NCI-H524 (cell line): Measurements from ENCODE around the gene SULT6B1.
"Not testable (repeated sequence)": the region's sequence is repeated elsewhere in the genome, so short reads cannot be mapped to it uniquely, and the experiment has no call there.

ENCODE experiments used
- DNase-seq, 2 experiments: peaks; one replicate each; lab custom pipeline; 2025; lab: John Stamatoyannopoulos, UW

SULT6B1 gene, protein sequence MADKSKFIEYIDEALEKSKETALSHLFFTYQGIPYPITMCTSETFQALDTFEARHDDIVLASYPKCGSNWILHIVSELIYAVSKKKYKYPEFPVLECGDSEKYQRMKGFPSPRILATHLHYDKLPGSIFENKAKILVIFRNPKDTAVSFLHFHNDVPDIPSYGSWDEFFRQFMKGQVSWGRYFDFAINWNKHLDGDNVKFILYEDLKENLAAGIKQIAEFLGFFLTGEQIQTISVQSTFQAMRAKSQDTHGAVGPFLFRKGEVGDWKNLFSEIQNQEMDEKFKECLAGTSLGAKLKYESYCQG

DNA sequence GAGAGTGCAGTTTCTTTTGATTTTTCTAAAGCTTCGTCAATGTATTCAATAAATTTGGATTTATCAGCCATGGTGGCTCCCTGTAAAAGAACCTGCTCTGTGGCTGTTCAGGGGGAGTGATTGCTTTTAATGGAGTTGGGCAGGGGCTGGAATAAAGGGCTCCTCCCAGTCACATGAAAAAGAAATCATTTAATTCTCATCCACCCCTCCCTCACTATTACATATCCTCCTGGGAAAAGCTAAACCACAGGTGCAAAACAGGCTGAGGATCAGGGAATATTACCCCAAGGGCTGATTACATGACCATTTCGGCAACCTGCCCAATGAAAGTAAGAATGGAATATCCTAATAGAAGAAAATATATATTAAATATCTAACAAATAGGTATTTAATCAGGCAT, at the start of gene SULT6B1:
SULT6B1 (minus strand) TSS at position 101 of the 400 bp plus-strand sequence; CDS start at position 71, 30 bp downstream.
- DNase-seq: no peak

DNA sequence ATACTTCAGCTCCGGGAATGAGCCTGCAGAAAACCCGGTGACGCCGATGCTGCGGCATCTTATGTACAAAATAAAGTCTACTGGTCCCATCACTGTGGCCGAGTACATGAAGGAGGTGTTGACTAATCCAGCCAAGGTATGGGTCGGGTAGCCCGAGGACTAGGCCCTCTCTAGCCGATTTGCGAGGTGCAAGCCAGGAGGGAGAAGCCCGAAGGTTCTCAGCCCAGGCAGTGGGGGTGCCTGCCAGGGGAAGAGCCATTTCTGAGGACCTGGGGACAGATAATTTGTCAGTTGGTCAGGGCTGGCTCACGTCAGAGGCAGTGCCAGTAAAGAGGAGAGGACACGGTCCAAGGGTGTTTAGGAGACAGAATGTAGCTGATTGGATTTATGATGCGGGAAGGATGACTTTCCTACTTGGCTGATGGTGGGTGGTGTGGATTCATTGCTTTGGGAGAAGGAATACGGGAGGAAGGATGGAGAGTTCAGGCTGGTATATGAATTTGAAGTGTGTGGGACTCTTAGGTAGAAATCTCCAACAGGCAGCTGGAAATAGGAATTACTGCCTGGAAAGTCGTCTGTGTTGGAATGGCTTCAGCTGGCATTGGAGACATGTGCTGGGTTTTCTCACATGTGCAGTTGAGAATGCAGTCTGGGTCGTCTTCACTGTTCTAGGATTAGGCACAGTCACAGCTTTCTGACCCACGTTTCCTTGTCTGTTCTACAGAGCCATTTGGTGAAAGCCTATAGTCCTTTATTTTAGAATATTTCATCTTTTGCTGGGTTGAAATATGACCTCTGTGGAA, 43.9 kb upstream of the SULT6B1 start:
- DNase-seq: no peak

DNA sequence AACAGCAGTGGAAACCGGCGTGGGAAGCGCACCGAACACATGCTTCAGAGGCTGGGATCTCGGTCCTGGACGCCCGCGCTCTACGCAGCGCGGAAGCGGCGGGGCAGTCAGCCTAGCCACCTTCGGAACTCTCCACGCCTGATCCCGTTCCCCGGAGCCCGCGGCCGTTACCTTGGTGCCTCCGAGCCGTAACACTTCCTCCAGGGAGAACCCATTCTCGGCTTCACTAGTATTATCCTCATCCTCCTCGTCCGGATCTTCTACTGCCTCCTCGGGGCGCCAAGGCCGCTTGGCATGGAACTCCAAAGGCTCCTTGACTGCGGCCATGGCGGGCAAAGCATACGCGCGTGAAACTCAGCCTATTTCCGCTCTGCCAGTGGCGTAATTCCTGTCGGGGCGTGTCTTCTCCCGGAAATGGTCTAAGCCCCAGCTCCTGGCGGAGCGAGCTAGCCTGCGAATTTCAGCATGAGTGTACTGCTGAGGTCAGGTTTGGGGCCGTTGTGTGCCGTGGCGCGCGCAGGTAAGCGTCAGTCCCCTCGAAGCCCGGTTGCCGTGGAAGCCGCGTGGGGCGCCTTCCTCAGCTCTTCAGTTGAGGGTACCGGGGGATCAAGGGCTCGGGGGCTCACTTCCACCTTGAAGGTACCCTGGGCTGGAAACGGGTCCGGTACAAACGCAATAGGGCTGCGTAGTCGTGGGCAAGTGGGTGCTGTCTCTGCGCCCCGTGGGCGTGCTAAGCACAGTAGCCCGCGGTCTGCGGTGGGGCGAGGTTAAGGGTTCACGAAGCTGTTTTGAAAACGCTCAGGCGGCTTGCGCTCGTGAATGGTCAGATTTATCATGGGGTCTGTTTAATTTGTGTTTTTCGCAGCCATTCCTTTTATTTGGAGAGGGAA, 43.0 kb upstream of the SULT6B1 start, which contains the start of the genes CEBPZ and NDUFAF7:
CEBPZ (minus strand) TSS at position 356 of the 890 bp plus-strand sequence; CDS start at position 327, 29 bp downstream.
NDUFAF7 (plus strand) TSS at position 418 of the 890 bp plus-strand sequence; CDS start at position 466, 48 bp downstream.
- DNase-seq: peak; percentile 71 to 88

DNA sequence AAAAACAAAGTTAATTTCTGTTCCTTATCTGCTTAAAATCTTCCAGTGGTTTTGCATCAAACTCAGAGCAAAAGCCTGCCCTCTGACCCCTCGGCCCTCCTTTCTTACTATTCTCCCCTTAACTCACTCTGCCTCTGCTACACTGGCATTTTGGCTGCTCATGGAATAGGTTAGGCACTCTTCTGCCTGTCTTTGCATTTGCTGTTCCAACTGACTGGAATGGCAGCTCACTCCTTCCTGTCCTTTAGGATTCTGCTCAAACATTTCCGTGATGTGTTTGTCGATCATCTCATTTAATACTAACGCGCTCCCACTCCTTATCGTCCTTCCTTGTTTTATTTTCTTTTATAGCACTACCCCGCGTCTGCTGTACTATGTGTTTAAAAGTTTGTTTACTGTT, 42.1 kb upstream of the SULT6B1 start:
- peak in 1 of 2 experiments; percentile 21 for DNase-seq

DNA sequence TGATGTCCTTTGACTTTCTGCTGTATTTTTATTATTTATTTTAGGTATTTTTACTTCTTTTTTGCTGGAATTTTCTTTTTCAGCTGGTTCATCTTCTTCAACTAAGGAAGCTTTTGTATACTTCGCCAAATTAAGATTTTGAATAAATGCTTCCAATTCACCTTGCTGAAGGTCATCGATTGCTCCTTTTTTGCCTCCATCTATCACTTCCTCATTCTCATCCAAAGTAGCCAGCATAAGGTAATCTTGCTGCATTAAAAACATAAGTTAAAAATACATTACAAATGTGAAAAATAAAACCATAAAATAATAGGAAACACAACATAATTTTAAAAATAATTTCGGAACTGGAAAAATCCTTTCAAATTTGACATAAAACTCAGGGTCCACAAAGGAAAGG, 40.3 kb upstream of the SULT6B1 start:
- DNase-seq: no peak

DNA sequence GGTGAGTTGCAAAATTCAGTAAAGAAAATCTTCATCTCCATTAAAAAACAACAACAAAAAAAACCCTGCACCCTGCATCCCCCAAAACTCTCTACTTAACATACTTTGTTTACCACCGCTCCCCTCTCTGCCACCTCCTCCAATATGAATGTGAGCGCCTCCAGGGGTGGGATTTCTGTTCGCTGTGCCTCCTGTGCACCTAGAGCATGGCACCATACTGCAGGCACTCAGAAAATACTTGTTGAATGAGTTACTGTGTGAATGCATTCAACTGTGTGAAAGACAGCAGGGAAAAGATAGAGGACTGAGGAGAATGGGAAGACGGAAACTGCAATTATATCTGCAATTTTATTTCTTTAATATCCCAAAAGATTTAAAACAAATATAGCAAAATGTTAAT, 38.4 kb upstream of the SULT6B1 start:
- peak in 1 of 2 experiments; percentile 14 for DNase-seq

DNA sequence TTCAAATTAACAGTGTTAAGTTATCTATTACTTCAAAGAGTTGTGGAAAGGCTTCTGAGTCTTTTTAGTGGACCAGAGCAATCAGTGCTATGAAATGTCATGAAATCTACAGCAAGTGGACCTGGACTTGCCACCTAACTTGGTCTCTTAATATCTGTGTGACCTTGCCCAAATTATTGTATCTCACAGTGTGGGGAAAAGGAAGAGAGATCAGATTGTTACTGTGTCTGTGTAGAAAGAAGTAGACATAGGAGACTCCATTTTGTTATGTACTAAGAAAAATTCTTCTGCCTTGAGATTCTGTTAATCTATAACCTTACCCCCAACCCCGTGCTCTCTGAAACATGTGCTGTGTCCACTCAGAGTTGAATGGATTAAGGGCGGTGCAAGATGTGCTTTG, 36.7 kb upstream of the SULT6B1 start:
- not testable (repeated sequence) for DNase-seq

DNA sequence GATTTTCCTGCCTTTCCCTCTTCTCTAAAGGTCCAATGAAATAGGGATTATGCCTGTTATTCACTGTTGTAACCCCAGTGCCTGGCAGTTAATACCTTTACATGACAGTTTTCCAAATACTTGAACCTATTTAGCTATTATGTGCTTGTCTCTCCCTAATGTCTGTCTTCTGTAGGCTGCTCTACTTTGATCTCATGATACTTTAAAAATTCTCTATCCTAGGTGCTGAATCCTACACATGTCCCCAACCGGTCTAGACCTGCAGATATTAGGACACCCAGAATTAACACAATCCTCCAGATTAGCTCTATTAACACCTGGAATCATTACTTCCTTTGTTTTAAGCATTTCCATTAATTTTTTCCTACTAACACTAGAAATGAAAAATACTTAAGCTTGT, 35.6 kb upstream of the SULT6B1 start:
- no peak for DNase-seq

DNA sequence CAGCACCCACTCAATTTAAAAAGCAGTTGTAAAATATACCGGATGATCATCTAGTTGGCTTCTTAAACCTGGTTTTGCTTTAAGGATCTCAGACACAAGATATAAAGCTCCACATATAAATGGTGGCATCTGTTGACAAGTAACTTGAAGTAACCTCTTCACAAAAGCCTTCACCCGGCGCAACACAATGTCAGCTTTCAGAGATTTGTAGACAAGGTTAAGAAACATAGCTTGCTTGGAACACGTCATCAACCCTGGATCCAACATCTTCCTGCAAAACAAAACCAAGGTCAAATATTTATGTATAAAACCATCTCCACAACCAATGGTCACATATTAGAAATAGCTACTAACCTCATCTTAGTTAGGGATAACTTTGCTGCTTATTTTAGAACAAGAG, 34.7 kb upstream of the SULT6B1 start:
- DNase-seq: no peak

DNA sequence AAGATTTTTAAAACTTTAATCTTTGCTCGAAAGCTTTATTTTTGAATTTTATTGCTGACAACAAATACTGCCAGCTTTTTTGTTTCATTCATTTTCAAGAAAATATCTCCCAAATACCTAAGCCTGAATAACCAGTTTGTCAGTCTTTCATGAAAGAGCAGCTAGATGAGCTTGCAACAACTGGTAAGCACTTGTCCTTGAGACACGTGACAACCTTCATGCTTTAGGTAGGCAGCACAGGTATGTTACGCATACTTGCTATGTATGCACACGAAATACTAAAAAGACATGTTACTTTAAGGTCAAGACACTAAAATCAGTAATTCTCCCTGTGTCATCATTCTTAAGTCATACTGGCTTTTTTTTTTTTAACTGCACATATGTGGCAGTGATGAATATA, 30.6 kb upstream of the SULT6B1 start:
- no peak for DNase-seq

DNA sequence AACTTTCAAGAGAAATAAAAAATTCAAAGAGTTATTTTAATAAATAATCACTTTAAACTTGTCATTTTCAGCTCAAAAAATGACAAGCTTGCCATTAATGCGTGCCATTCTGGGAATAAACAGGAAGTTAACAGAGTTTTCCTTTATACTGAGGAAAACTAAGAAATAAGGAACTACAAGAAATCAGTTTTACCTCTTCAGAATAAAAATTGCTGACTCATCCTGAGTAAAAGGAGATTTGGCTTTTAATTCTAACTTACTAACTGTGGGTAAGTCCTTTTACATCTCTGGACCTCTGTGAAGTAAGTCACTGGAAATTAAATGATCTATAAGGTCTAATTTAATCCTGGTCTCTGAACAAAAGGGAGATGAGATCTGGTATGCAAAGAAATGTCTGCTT, 26.8 kb upstream of the SULT6B1 start:
- DNase-seq: no peak

DNA sequence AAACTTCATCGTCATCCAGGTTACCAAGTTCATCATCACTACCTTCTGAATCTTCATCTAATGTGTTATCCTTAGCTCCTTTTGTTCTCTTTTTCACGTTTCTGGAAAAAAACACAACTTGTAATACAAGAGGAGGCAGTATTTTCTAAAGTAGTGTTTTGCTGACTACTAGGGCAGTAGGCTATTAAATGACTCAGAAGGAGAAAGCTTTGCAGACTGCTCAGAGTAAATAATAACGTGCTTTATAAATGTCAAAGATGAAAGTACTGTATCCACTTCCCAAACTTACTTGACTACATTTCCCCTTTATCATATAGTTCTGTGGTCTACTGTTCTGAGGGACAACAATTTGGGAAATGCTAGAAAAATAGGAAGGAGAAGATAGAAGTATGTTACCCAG, 23.5 kb upstream of the SULT6B1 start:
- no peak for DNase-seq

DNA sequence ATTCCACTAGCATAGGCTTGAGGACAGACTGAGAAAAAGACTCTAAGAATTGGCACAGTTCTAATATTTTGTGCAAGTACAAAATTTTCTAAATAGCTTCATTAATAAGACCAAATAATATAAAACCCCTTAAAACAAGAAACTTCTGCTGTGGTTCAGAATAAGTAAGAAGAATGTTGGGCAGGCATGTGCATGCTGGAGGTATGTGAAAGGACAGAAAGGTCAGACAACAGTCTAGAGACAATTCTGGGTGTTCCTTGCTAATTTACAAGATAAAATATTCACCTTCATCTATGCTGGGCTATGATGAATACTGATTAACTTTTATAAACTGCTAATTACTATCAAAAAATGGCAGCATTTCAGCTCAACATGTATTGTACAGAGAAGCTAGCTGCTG, 22.7 kb upstream of the SULT6B1 start:
- DNase-seq: no peak

DNA sequence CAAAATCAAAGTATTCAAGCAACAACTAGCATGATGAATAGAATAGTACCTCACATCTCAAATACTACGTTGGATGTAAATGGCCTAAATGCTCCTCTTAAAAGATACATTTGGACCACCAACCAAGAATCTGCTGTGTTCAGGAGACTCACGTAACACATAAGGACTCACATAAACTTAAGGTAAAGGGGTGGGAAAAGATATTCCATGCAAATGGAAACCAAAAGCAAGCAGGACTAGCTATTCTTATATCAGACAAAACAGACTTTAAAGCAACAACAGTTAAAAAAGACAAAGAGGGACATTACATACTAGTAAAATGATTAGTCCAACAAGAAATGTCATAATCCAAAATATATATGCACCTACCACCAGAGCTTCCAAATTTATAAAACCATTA, 18.3 kb upstream of the SULT6B1 start:
- DNase-seq: not testable (repeated sequence)

DNA sequence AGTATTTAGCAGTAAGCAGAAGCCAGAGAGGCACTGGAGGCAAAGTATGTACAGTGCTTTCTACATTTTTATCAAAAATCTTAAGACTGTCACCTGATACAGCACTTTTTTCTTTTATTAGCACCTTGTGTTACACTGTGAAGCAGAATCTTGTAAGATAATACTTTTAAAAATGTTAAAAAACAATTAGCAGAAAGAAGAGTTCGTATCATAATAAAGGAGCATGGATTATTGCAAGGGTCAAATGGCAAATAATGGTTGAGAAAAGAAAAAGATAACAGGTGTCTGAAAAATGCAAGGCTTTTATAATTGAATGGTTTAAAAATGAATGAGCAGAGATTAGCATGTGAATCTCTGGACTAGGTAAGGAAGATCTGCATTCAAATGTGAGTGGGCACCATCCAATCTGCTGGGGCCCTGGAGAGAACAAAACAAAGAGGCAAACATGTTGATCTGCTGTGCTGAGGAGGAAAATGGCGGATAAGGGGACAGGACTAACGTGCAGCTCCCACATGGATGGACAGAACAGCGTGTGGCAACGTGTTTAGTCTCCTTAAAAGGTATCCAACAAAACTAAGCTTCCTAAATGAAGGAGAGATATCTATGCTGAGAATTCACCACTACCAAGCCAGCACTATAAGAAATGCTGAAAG, 17.3 kb upstream of the SULT6B1 start:
- no peak for DNase-seq

DNA sequence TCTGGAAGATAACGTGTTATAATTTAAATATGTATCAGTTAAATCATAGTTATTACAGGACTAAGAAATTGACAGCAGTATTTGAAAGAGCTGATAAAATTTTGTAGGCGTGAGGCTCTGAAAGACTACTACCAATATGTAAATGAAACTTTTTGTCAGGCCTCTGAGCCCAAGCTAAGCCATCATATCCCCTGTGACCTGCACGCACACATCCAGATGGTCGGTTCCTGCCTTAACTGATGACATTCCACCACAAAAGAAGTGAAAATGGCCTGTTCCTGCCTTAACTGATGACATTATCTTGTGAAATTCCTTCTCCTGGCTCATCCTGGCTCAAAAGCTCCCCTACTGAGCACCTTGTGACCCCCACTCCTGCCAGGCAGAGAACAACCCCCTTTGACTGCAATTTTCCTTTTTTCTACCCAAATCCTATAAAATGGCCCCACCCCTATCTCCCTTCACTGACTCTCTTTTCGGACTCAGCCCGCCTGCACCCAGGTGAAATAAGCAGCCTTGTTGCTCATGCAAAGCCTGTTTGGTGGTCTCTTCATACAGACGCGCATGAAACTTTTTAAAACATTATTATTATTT, 16.7 kb upstream of the SULT6B1 start:
- DNase-seq: not testable (repeated sequence)

DNA sequence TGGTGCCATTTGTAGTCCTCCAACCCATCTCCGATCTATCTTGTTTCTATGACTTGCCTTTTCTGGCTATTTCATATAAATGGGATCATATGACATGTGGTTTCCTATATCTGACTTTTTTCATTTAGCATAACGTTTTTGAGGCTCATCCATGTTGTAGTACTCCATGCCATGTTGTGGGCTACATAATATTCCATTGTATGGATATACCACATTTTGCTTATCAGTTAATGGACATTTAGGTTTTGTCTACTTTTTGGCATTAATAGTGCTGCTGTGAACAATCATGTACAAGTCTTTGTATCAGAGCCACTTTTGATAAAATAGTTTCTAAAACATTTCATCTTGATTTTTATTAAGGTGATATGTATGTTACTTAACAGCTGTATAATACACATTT, 15.2 kb upstream of the SULT6B1 start:
- DNase-seq: no peak

DNA sequence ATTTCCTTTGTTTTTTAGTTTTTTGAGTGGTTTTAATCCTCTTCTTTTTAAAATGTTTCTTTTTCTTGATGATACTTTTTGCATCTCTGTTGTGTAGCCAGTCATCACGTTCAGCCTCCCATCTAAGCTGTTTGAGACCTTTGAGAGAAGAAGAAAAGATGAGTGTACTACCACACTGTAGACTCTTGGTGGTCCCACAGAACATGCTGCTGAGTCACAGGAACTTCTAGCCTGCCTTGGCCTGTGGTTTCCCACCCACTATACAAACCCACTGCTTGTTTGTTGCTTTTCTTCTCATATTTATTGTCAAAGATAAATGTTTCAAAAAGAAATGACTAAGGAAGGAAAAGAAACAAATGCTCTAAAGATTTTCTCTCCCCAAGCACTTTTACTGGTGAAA, 13.3 kb upstream of the SULT6B1 start:
- no peak for DNase-seq

DNA sequence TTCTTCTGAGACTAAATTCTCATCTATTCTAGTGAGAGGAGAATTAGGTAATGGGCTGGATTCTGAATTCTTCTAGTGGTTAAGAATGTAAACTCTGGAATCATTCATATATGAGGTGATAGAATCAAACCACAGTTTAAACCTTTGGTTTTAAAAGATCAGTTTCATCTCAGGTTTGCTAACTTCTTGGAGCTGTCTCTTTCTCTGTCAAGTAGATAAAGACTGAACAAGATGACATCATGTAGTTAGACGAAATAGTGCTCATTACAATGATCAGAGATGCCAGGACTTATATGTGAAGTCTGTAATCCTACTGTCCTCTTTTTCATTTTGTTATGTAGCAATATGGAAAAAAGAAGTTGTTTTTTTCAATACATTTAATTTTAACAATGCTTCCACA, 12.7 kb upstream of the SULT6B1 start:
- no peak for DNase-seq

DNA sequence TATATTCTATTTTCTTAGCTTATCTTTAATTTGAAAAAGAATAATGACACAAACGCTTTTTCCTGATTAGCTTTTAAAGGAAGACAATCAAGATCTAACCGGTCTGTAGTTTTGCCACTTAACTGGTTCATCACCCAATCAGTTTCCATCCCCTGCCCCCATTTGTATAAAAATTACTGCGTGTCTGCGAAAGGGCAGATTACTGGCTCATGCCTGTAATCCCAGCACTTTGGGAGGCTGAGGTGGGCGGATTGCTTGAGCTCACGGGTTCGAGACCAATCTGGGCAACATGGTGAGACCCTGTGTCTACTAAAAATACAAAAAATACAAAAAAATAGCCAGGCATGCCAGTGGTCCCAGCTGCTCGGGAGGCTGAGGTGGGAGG, 10.2 kb upstream of the SULT6B1 start:
- DNase-seq: no peak
